Esophagus (tissue), 2 donors: ENCODE data around the gene ZDHHC14. TPM values are rescaled to one million over a fixed set of nuclear protein-coding genes. Genes with fewer than 3 reads are reported as not detected.

Experiments
- H3K27ac ChIP-seq, 2 donors: one replicate each; pipeline ENCODE4 v1.5.1; 2013; ENCODE audit warnings: low read depth in 2 of 2, mild to moderate bottlenecking in 2 of 2, inconsistent platforms in 1 of 2, low read length in 1 of 2, moderate library complexity in 1 of 2
- H3K27me3 ChIP-seq, 2 donors: one replicate each; pipeline ENCODE4 v1.6.1; 2013; ENCODE audit warnings: low read length in 2 of 2, control low read depth in 1 of 2, mild to moderate bottlenecking in 1 of 2; ENCODE audit not compliant: insufficient read depth in 2 of 2, control insufficient read depth in 1 of 2
- H3K36me3 ChIP-seq, 2 donors: one replicate each; pipeline ENCODE4 v1.6.1; 2013; ENCODE audit warnings: low read length in 1 of 2; ENCODE audit not compliant: control insufficient read depth in 2 of 2, insufficient read depth in 2 of 2
- H3K4me1 ChIP-seq, 2 donors: one replicate each; pipeline ENCODE4 v1.6.1; 2013; ENCODE audit warnings: low read length in 1 of 2; ENCODE audit not compliant: control insufficient read depth in 2 of 2, insufficient read depth in 2 of 2
- H3K4me3 ChIP-seq, 2 donors: one replicate each; pipeline ENCODE4 v1.5.1; 2013; ENCODE audit warnings: low read length in 2 of 2, mild to moderate bottlenecking in 2 of 2, low read depth in 1 of 2, moderate library complexity in 1 of 2
- H3K9me3 ChIP-seq, 2 donors: one replicate each; pipeline ENCODE4 v1.6.1; 2013; ENCODE audit warnings: mild to moderate bottlenecking in 2 of 2, low read depth in 1 of 2, low read length in 1 of 2, moderate library complexity in 1 of 2; ENCODE audit not compliant: control insufficient read depth in 2 of 2, insufficient read depth in 1 of 2
- WGBS, 2 donors: extraction: QIAGEN DNeasy Blood & Tissue Kit; methylation state at CpG; one replicate each; pipeline ENCODE4 v1.1.7; 2013; 5-methylcytosine and 5-hydroxymethylcytosine counted together
- polyA plus RNA-seq, 2 donors: library from polyadenylated mRNA; stranded (reverse); fragments of 200-250 nt; gene quantifications; one replicate each; pipeline ENCODE4 v1.2.3, GENCODE V29; 2013
- donor health status: healthy with polysubstance abuse.
- donor health status: Bipolar disorder and iron deficiency.

The ZDHHC14 gene
- polyA plus RNA-seq, 2 donors = 2.9 to 3.7 TPM

GRCh38 chr6:157646012-157646411 lies 265.0 kb downstream of the ZDHHC14 start:
- H3K4me1 ChIP-seq = no peaks in the 10 kb centered on the region
- WGBS, 2 donors = 84 to 87% methylated on average over 13 of the region's 13 CpGs
- H3K9me3 ChIP-seq = no peaks in the 10 kb centered on the region
- no peaks in the 10 kb centered on the region for H3K36me3 ChIP-seq
- H3K27me3 ChIP-seq = no peaks in the 10 kb centered on the region
- no peak overlapping the region for H3K27ac ChIP-seq
- H3K4me3 ChIP-seq = no peak overlapping the region

DNA sequence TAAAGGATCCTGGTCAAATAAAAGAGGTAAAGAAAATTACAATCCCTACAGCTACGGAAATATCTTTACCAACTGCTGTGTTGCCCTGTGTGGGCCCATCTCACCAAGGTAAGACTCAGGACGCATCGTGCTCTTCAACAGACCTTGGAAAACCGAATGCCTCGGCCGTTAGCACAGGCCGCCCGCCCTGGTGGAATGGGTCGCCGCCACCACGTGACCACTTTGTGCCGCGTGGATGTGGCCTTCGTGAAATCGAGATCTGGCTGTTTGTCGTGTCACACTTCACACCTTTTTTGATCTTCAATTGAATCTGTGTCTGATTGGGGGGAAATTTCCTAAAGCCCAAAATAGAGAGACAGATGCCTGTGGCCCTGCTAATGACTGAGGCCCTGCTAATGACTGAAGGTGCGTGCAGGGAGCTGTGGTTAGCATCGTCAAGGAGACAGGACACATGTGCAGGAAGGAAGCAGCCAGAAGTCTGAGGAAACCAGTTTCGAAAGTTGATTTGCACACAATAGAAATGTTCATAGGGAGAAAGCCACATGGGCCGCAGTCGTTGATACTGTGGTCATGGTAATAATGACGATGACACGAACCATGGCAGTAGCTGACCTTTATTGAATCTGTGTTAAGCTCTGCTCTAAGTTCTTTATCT lies 266.4 kb downstream of the ZDHHC14 start:
- H3K4me3 ChIP-seq = no peak overlapping the region
- no peaks in the 10 kb centered on the region for H3K27me3 ChIP-seq
- no peaks in the 10 kb centered on the region for H3K9me3 ChIP-seq
- no peaks in the 10 kb centered on the region for H3K36me3 ChIP-seq
- WGBS, 2 donors = 89 to 90% methylated on average over 23 of the region's 23 CpGs
- H3K4me1 ChIP-seq = no peaks in the 10 kb centered on the region
- H3K27ac ChIP-seq = no peak overlapping the region

- Histone ChIP-seq H3K27me3 (no peaks in the 10 kb centered on the region), H3K4me3 (no peak overlapping the region), H3K36me3 (peaks cover 0 to 3% of the 10 kb centered on the region in 2 donors), H3K9me3 (no peaks in the 10 kb centered on the region), H3K4me1 (no peaks in the 10 kb centered on the region), H3K27ac (no peak overlapping the region)
- 87 to 89% methylated on average over 5 of the region's 5 CpGs for WGBS, 2 donors
These were observed 267.6 kb downstream of the ZDHHC14 start for GRCh38 chr6:157648561-157648960.

DNA sequence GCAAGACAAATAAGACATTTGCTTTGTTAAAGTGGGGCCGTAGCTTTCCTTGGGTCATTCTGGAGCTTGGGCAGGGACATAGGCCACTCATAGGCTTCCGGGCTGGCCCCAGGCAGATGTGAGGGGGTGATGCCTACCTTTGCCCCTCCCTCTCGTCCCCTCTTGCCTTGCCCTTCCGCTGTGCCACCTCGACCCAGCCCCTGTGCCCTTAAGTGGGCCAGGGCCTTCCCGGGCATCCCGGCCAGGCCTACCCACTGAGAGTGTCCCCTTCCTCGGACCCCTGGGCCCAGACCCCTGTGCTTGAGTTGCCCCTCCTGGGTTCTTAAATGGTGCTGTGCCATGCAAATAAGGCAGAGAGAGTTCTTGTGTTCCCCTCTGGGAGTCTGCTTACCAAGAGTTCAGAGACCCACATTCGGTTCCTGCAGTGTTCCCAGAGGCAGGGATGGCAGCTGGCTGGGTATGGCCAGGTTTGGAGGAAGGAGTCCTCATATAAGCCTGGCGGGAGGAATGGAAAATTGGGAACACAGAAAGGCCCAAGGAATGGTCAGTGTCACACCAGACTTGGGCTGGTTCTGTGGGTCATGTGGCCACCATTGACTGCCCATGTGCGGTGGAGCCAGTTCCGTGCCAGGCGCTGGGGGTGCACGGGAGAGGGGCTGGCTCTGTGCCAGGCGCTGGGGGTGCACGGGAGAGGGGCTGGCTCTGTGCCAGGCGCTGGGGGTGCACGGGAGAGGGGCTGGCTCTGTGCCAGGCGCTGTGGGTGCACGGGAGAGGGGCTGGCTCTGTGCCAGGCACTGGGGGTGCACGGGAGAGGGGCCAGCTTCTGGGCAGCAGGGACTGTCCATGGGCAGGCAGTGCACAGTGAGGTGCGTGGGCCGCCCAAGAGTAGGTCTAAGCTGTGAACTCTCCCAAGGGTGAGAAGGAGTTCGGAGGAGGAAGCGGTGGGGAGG lies 268.6 kb downstream of the ZDHHC14 start:
- Histone ChIP-seq H3K9me3 (no peaks in the 10 kb centered on the region), H3K4me1 (no peaks in the 10 kb centered on the region), H3K36me3 (peaks cover 0 to 8% of the 10 kb centered on the region in 2 donors), H3K27ac (no peak overlapping the region), H3K27me3 (no peaks in the 10 kb centered on the region), H3K4me3 (no peak overlapping the region)
- WGBS, 2 donors = 64 to 67% methylated on average over 24 to 25 of the region's 25 CpGs

- H3K4me3 ChIP-seq = no peak overlapping the region
- no peak overlapping the region for H3K27ac ChIP-seq
- H3K4me1 ChIP-seq = no peaks in the 10 kb centered on the region
- no peaks in the 10 kb centered on the region for H3K27me3 ChIP-seq
- H3K9me3 ChIP-seq = no peaks in the 10 kb centered on the region
- H3K36me3 ChIP-seq = peaks cover 0 to 8% of the 10 kb centered on the region in 2 donors
- 55 to 67% methylated on average over 12 of the region's 12 CpGs for WGBS, 2 donors
These were observed 269.3 kb downstream of the ZDHHC14 start for GRCh38 chr6:157650261-157650640.

- peaks cover 0 to 8% of the 10 kb centered on the region in 2 donors for H3K36me3 ChIP-seq
- no peaks in the 10 kb centered on the region for H3K4me1 ChIP-seq
- no peak overlapping the region for H3K4me3 ChIP-seq
- H3K9me3 ChIP-seq = no peaks in the 10 kb centered on the region
- whole genome bisulfite sequencing, 2 donors = 90 to 94% methylated on average over 7 of the region's 7 CpGs
- no peak overlapping the region for H3K27ac ChIP-seq
- no peaks in the 10 kb centered on the region for H3K27me3 ChIP-seq
These were observed 269.8 kb downstream of the ZDHHC14 start for GRCh38 chr6:157650801-157651200.

- Histone ChIP-seq H3K36me3 (peaks cover 0 to 8% of the 10 kb centered on the region in 2 donors), H3K9me3 (no peaks in the 10 kb centered on the region), H3K4me1 (no peaks in the 10 kb centered on the region), H3K4me3 (no peak overlapping the region), H3K27me3 (no peaks in the 10 kb centered on the region), H3K27ac (no peak overlapping the region)
- WGBS, 2 donors = 89% methylated on average over 13 of the region's 13 CpGs
These were observed 270.9 kb downstream of the ZDHHC14 start for GRCh38 chr6:157651731-157652490.

- Histone ChIP-seq H3K9me3 (no peaks in the 10 kb centered on the region), H3K27ac (no peak overlapping the region), H3K4me3 (no peak overlapping the region), H3K36me3 (peaks cover 0 to 8% of the 10 kb centered on the region in 2 donors), H3K4me1 (no peaks in the 10 kb centered on the region), H3K27me3 (no peaks in the 10 kb centered on the region)
- 88 to 95% methylated on average over 18 of the region's 18 CpGs for WGBS, 2 donors
These were observed 271.8 kb downstream of the ZDHHC14 start for GRCh38 chr6:157652601-157653363.

DNA sequence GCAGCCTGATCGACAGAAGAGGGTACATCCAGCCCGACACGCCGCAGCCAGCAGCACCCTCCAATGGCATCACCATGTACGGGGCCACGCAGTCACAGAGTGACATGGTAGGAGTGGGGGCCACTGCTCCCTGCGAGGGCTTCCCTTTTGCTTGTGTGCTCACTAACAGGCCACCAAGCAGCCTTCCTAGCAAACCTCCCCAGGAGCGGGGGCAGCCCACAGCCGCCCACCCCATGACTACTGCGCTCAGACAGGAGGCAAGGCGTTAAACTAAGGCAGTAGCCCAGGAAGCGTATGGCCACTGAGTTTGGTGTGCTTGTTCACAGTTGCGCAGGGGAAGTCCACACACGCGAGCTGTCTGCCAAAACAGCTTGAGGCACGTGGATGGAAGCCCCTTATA lies 272.5 kb downstream of the ZDHHC14 start:
- no peak overlapping the region for H3K27ac ChIP-seq
- no peaks in the 10 kb centered on the region for H3K4me1 ChIP-seq
- no peak overlapping the region for H3K4me3 ChIP-seq
- H3K9me3 ChIP-seq = no peaks in the 10 kb centered on the region
- H3K27me3 ChIP-seq = no peaks in the 10 kb centered on the region
- H3K36me3 ChIP-seq = peaks cover 0 to 8% of the 10 kb centered on the region in 2 donors
- WGBS, 2 donors = 94% methylated on average over 16 of the region's 16 CpGs
